Suprapubic skin (tissue), 4 donors: ENCODE measurements around the gene ADAMTS13.

Source experiments
- EP300 ChIP-seq: sonication (generic); formaldehyde crosslinking; IDR thresholded peaks from one replicate; pipeline ENCODE4 v1.6.1; 2017; ENCODE audit warnings: antibody characterized with exemption
- POLR2A ChIP-seq, 2 donors: fragments of 450-650 bp; IDR thresholded peaks; one replicate each; pipeline ENCODE4 v1.6.1; 2017; ENCODE audit warnings: antibody characterized with exemption in 2 of 2, mild to moderate bottlenecking in 2 of 2, moderate library complexity in 2 of 2
- POLR2AphosphoS5 ChIP-seq, 3 donors: sonication (generic); formaldehyde crosslinking; IDR thresholded peaks; one replicate each; pipeline ENCODE4 v1.6.1; 2017; ENCODE audit warnings: antibody characterized with exemption in 3 of 3
- TF ChIP-seq, protein P1 (sequence below), 2 donors: fragments of 200-600 bp in 1 of 2; fragments of 450-650 bp in 1 of 2; sonication (generic) in 1 of 2; IDR thresholded peaks; one replicate each; pipeline ENCODE4 v1.5.1; 2016 to 2019; ENCODE audit warnings: antibody characterized with exemption in 2 of 2, mild to moderate bottlenecking in 1 of 2, moderate library complexity in 1 of 2

DNA sequence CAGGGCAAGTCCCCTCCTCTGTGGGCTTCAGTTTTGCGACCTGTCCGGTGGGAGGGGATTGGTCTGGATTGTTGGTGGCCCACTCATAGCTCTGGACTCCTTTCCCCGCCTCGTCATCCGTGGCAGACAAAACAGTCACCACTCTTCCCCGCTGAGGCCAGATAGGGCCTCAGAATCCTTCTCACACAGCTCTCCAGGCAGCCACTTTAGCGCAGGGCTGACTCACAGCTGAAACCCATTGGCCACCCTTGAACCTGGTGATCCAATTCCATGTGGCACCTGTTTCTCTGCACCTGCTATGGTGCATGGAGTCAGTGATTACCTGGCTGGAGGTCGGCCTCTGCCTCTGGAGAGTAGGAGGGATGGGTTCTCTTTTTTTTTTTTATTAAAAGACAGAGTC is 21.8 kb downstream of the ADAMTS13 start:
- TF ChIP-seq, protein P1, sequence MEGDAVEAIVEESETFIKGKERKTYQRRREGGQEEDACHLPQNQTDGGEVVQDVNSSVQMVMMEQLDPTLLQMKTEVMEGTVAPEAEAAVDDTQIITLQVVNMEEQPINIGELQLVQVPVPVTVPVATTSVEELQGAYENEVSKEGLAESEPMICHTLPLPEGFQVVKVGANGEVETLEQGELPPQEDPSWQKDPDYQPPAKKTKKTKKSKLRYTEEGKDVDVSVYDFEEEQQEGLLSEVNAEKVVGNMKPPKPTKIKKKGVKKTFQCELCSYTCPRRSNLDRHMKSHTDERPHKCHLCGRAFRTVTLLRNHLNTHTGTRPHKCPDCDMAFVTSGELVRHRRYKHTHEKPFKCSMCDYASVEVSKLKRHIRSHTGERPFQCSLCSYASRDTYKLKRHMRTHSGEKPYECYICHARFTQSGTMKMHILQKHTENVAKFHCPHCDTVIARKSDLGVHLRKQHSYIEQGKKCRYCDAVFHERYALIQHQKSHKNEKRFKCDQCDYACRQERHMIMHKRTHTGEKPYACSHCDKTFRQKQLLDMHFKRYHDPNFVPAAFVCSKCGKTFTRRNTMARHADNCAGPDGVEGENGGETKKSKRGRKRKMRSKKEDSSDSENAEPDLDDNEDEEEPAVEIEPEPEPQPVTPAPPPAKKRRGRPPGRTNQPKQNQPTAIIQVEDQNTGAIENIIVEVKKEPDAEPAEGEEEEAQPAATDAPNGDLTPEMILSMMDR (IDR thresholded peaks at IDR 0.05): no peak
- TF ChIP-seq POLR2AphosphoS5 (IDR thresholded peaks at IDR 0.05): no peak
- TF ChIP-seq POLR2A (IDR thresholded peaks at IDR 0.05): no peak
- TF ChIP-seq EP300: no peak
